ENCODE data around the gene RXRA.

- TF ChIP-seq CTCF (IDR thresholded peaks at IDR 0.05): no peak
- no peak for TF ChIP-seq ZFX (IDR thresholded peaks at IDR 0.05; ENCODE audit: borderline replicate concordance)
Observed at GRCh38 chr9:134442085-134442474, 115.8 kb downstream of the RXRA start.

All from 22Rv1 (cell line).